Prostate gland (tissue), 2 donors: ENCODE results near the gene CCSER1. TPM values are rescaled to one million over a fixed set of nuclear protein-coding genes. Genes with fewer than 3 reads are reported as not detected.

Experiments
- DNase-seq: peaks from one replicate; pipeline ENCODE4 v3.0.0-alpha.2; 2019; ENCODE audit warnings: low spot score
- H3K27ac ChIP-seq, 2 donors: fragments of 200-600 bp; sonication (generic); 2 replicates each; pipeline ENCODE4 v1.5.1; 2017 to 2019
- H3K27me3 ChIP-seq: fragments of 200-600 bp; sonication (generic); replicated peaks from 2 replicates; pipeline ENCODE4 v1.5.1; 2019; ENCODE audit not compliant: insufficient read depth
- H3K36me3 ChIP-seq, 2 donors: fragments of 200-600 bp; sonication (generic); 1 replicate in 1 of 2; 2 replicates in 1 of 2; pipeline versions ENCODE4 v1.5.1 to v1.8.1; 2017 to 2019
- H3K4me1 ChIP-seq: fragments of 200-600 bp; sonication (generic); replicated peaks from 2 replicates; pipeline ENCODE4 v1.5.1; 2019
- H3K4me3 ChIP-seq, 2 donors: fragments of 200-600 bp; sonication (generic); 2 replicates each; pipeline ENCODE4 v1.5.1; 2017 to 2019
- H3K9me3 ChIP-seq: fragments of 200-600 bp; sonication (generic); 2 replicates; pipeline ENCODE4 v1.5.1; 2017
- POLR2A ChIP-seq: fragments of 450-650 bp; IDR thresholded peaks from one replicate; pipeline ENCODE4 v1.6.1; 2016; ENCODE audit warnings: antibody characterized with exemption, mild to moderate bottlenecking
- POLR2AphosphoS5 ChIP-seq: sonication (generic); formaldehyde crosslinking; IDR thresholded peaks from one replicate; pipeline ENCODE4 v1.6.1; 2017; ENCODE audit warnings: antibody characterized with exemption
- WGBS: methylation state at CpG from one replicate; pipeline ENCODE4 v1.1.5; 2018; 5-methylcytosine and 5-hydroxymethylcytosine counted together
- intact Hi-C: fragments of 100-400 bp; cut with DNase I; formaldehyde crosslinking; loops from one replicate; pipeline ENCODE4 v1.14.2; 2022
- total RNA-seq, 2 donors: library from RNA; depleted of rRNA; stranded (reverse); fragments of >200 nt; gene quantifications; one replicate each; pipeline ENCODE4 v1.1.0, GENCODE V29; 2016
- TF ChIP-seq, protein P1 (sequence below), 4 experiments: fragments of 200-600 bp in 2 of 4; fragments of 450-650 bp in 2 of 4; sonication (generic) in 2 of 4; IDR thresholded peaks; 1 replicate in 3 of 4; 2 replicates in 1 of 4; pipeline ENCODE4 v1.5.1; 2016 to 2019; ENCODE audit warnings: antibody characterized with exemption in 4 of 4, mild to moderate bottlenecking in 2 of 4, moderate library complexity in 2 of 4

CCSER1 gene
- total RNA-seq, 2 donors from 2014 or later: 11.9 to 32.2 TPM

DNA sequence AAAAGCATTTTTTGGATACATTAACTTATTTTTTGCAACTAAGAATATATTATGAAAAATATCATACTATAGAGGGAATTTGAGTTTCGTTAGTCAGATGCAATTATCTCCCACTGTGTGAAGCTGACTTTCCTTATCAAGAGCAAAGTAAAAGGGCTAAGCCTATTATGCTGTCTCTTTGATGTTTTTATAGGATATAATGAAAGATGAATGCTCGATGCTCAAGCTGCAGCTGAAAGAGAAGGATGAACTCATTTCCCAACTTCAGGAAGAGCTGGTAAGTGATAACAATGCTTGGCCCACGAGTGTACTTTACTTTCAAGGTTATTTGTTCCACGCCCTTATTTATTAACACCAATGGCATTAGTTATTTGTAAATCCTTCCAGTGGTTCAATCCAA, 688.4 kb downstream of the CCSER1 start:
- 28% methylated on average over 4 of the region's 4 CpGs for WGBS
- no peak overlapping the region for H3K4me3 ChIP-seq
- H3K27me3 ChIP-seq: no peaks in the 10 kb centered on the region
- H3K9me3 ChIP-seq: no peaks in the 10 kb centered on the region
- no peak for TF ChIP-seq POLR2AphosphoS5
- TF ChIP-seq, protein P1, sequence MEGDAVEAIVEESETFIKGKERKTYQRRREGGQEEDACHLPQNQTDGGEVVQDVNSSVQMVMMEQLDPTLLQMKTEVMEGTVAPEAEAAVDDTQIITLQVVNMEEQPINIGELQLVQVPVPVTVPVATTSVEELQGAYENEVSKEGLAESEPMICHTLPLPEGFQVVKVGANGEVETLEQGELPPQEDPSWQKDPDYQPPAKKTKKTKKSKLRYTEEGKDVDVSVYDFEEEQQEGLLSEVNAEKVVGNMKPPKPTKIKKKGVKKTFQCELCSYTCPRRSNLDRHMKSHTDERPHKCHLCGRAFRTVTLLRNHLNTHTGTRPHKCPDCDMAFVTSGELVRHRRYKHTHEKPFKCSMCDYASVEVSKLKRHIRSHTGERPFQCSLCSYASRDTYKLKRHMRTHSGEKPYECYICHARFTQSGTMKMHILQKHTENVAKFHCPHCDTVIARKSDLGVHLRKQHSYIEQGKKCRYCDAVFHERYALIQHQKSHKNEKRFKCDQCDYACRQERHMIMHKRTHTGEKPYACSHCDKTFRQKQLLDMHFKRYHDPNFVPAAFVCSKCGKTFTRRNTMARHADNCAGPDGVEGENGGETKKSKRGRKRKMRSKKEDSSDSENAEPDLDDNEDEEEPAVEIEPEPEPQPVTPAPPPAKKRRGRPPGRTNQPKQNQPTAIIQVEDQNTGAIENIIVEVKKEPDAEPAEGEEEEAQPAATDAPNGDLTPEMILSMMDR (IDR thresholded peaks at IDR 0.05): no peak
- TF ChIP-seq POLR2A: no peak
- no peak for DNase-seq
- no peaks in the 10 kb centered on the region for H3K36me3 ChIP-seq
- H3K4me1 ChIP-seq: no peaks in the 10 kb centered on the region
- intact Hi-C loops: no loop called here
- H3K27ac ChIP-seq: no peak overlapping the region

DNA sequence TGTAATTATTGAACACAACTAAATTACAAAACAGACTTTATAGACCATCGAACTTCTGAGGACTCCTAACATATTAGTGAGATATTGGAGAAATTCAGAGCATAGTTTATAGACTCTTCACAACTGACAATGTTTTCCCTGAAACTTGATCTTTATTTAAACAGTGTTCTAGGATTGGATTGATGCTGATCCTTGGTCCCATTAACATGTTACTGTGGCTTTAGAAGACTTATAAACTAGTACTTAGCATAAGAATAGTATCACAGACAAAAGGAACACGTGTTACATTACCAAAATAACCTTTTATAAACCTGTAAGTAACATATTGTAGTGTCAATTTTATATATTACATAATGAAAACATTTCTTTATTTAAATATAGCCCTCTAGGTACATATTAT, 689.6 kb downstream of the CCSER1 start:
- WGBS: 33% methylated on average over 2 of the region's 2 CpGs
- no peaks in the 10 kb centered on the region for H3K36me3 ChIP-seq
- no peak for TF ChIP-seq POLR2A
- no peak for TF ChIP-seq POLR2AphosphoS5
- TF ChIP-seq, protein P1 (IDR thresholded peaks at IDR 0.05): no peak
- H3K4me1 ChIP-seq: no peaks in the 10 kb centered on the region
- no peak overlapping the region for H3K27ac ChIP-seq
- H3K4me3 ChIP-seq: no peak overlapping the region
- intact Hi-C loops: no loop called here
- no peaks in the 10 kb centered on the region for H3K9me3 ChIP-seq
- H3K27me3 ChIP-seq: no peaks in the 10 kb centered on the region
- DNase-seq: no peak

DNA sequence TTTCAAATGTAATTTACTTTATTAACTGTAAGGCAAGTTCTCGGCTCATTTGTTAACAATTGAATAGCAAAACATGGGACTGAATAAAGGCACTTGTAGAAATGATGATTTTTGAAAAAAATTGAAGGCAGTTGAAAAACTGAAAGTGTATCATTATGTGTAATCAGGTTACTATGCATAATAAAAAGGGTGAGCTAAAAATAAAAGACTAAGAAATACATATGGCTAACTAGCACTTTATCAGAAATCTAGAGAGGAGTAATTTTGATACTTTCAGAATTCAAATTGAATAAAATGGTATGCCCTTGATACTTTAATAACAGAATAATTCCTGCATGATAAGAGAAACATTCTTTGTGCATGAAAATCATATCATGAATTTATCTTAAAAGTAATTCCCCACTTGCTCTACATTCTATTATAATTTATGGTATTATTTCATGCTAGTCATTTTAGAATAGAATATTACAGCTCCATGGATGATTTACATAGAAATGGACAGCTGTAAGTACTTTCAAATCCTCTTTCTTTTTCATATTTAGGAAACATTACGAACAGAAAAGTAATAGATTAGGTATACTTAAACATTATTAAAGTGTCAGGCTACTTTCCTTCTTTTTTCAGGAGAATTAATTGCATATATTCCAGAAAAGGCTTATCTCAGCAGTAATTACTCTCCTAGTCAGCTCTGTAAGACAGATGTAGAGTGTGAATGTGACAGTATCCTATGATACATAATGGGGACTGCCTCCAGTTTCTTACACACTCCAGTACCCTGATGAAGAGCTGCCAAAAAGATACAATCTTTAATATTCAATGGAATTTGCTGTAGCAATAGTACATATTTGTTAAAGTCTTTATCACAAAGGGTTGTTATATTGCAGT, 697.3 kb downstream of the CCSER1 start:
- no peak overlapping the region for H3K27ac ChIP-seq
- H3K4me3 ChIP-seq: no peak overlapping the region
- TF ChIP-seq, protein P1 (IDR thresholded peaks at IDR 0.05): no peak
- TF ChIP-seq POLR2AphosphoS5 (no peak), POLR2A (no peak)
- H3K4me1 ChIP-seq: no peaks in the 10 kb centered on the region
- H3K27me3 ChIP-seq: no peaks in the 10 kb centered on the region
- intact Hi-C loops: no loop called here
- H3K9me3 ChIP-seq: no peaks in the 10 kb centered on the region
- no peak for DNase-seq
- 88% methylated on average over 2 of the region's 2 CpGs for WGBS
- H3K36me3 ChIP-seq: no peaks in the 10 kb centered on the region

DNA sequence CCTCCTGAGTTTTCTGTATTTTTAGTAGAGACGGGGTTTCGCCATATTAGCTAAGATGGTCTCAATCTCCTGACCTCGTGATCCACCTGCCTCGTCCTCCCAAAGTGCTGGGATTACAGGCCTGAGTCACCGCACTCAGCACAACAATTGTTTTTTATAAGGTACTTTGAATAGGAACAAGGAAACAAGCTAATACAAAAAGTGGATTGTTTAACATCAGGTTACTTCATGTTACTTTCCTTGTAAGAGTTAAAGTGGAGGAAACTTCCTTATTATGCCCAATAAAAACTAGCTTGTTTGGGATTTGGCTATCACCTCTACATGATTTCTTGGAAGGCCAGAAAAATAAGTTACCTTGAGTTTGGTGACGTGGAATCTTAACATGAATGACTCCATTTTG, 698.7 kb downstream of the CCSER1 start:
- WGBS: 85% methylated on average over 6 of the region's 6 CpGs
- DNase-seq: no peak
- H3K27me3 ChIP-seq: no peaks in the 10 kb centered on the region
- no peaks in the 10 kb centered on the region for H3K4me1 ChIP-seq
- H3K27ac ChIP-seq: no peak overlapping the region
- TF ChIP-seq, protein P1 (IDR thresholded peaks at IDR 0.05): no peak
- TF ChIP-seq POLR2AphosphoS5 (no peak), POLR2A (no peak)
- no peak overlapping the region for H3K4me3 ChIP-seq
- H3K9me3 ChIP-seq: no peaks in the 10 kb centered on the region
- intact Hi-C loops: no loop called here
- H3K36me3 ChIP-seq: no peaks in the 10 kb centered on the region

DNA sequence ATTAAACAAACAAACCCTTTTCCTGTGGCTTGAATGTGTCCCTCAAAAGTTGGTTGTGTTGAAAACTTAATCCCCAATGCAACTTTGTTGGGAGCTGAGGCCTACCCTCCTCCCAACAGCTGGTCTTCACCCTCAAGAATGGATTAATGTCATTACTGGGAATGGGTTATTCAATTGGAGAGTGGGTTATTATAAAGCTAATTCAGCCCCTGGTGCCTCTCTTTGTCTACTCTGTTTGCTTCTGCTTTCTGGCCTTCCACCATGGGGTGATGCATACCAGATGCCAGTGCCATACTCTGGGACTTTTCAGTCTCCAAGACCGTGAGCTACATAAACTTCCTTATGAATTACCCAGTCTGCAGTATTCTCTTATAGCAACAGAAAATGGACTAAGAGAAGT, 706.5 kb downstream of the CCSER1 start:
- Histone ChIP-seq H3K27ac (no peak overlapping the region), H3K27me3 (no peaks in the 10 kb centered on the region), H3K4me1 (no peaks in the 10 kb centered on the region), H3K36me3 (no peaks in the 10 kb centered on the region), H3K4me3 (no peak overlapping the region), H3K9me3 (no peaks in the 10 kb centered on the region)
- intact Hi-C loops: no loop called here
- no peak for DNase-seq
- TF ChIP-seq, protein P1 (IDR thresholded peaks at IDR 0.05): no peak
- no peak for TF ChIP-seq POLR2A
- TF ChIP-seq POLR2AphosphoS5: no peak
- 90% methylated on average over 1 of the region's 1 CpG for WGBS
